HepG2 (cell line): ENCODE measurements around the gene TCF7L2. TPM values are rescaled to one million over a fixed set of nuclear protein-coding genes. Genes with fewer than 3 reads are reported as not detected.

Experiments
- ATAC-seq: fragments of 200-7000 bp; cut with Tn5 transposase; 3 replicates; pipeline ENCODE4 v1.9.1; 2020; ENCODE audit warnings: mild to moderate bottlenecking, moderate library complexity
- BruUV-seq: library from RNA; stranded (reverse); fragments of 400-500 nt; replicated peaks from 2 replicates; lab custom pipeline; 2021; lab: Mats Ljungman, UMichigan
- CTCF ChIA-PET: fragments of 300-600 bp; formaldehyde crosslinking; extraction: SDS; loops from one replicate; lab custom pipeline; 2021; ENCODE audit warnings: low total read pairs, inconsistent platforms, low intra/inter-chr PET ratio; lab: Yijun Ruan, JAX
- POLR2A ChIA-PET: fragments of 350-600 bp; sonication (Branson Sonifier 250); formaldehyde crosslinking; loops from one replicate; lab custom pipeline; 2020; ENCODE audit warnings: antibody characterized with exemption, inconsistent platforms; lab: Yijun Ruan, JAX
- DNase-seq: peaks from one replicate; pipeline ENCODE4 v3.0.0-alpha.2; 2015; ENCODE audit warnings: low spot score
- FAIRE-seq: peaks from 3 replicates; lab custom pipeline; 2011; peaks lifted over from hg19 to GRCh38; lab: Jason Lieb, UNC
- H2AFZ ChIP-seq: one replicate; pipeline ENCODE4 v1.6.1; 2011; ENCODE audit warnings: low read length, inconsistent platforms
- H3K27ac ChIP-seq: fragments of 300-600 bp; 3 replicates; pipeline ENCODE4 v1.8.0; 2011; ENCODE audit warnings: mixed run types, mild to moderate bottlenecking, mixed read lengths, low read length, inconsistent platforms; ENCODE audit not compliant: insufficient read depth; ENCODE audit errors: extremely low read length
- H3K27me3 ChIP-seq, 2 experiments: fragments of 200-600 bp in 1 of 2; 2 replicates in 1 of 2; 3 replicates in 1 of 2; pipeline versions ENCODE4 v1.6.0 to v1.8.0; 2011; ENCODE audit warnings: low read length in 2 of 2, mild to moderate bottlenecking in 2 of 2, moderate library complexity in 2 of 2, inconsistent platforms in 1 of 2; ENCODE audit not compliant: insufficient read depth in 2 of 2, control insufficient read depth in 1 of 2
- H3K36me3 ChIP-seq, 2 experiments: fragments of 200-600 bp in 1 of 2; replicated peaks in 1 of 2; 2 replicates in 1 of 2; 3 replicates in 1 of 2; pipeline versions ENCODE4 v1.5.1 to v1.8.0; 2011; ENCODE audit warnings: low read length in 2 of 2, inconsistent platforms in 1 of 2; ENCODE audit not compliant: insufficient read depth in 2 of 2, control insufficient read depth in 1 of 2
- H3K4me1 ChIP-seq: 2 replicates; pipeline ENCODE4 v1.5.1; 2012; ENCODE audit warnings: low read length, inconsistent platforms; ENCODE audit not compliant: insufficient read depth
- H3K4me2 ChIP-seq: 2 replicates; pipeline ENCODE4 v1.6.0; 2011; ENCODE audit warnings: low read depth, low read length, inconsistent platforms
- H3K4me3 ChIP-seq, 3 experiments: fragments of 200-600 bp in 1 of 3; sonication (generic), shearing (Covaris generic) in 1 of 3; replicated peaks in 1 of 3; 2 replicates each; pipeline ENCODE4 v1.5.1; 2011 to 2016; ENCODE audit warnings: low read length in 3 of 3, inconsistent platforms in 2 of 3, low read depth in 2 of 3, mild to moderate bottlenecking in 2 of 3, control low read depth in 1 of 3, mixed read lengths in 1 of 3; ENCODE audit not compliant: insufficient read depth in 1 of 3
- H3K79me2 ChIP-seq: one replicate; pipeline ENCODE4 v1.6.1; 2011; ENCODE audit warnings: low read length, inconsistent platforms; ENCODE audit not compliant: insufficient read depth
- H3K9ac ChIP-seq: 2 replicates; pipeline ENCODE4 v1.6.0; 2011; ENCODE audit warnings: mild to moderate bottlenecking, low read depth, low read length, inconsistent platforms; ENCODE audit not compliant: insufficient read depth
- H3K9me3 ChIP-seq: 2 replicates; pipeline ENCODE4 v1.5.1; 2012; ENCODE audit warnings: mild to moderate bottlenecking, low read length
- H4K20me1 ChIP-seq: 2 replicates; pipeline ENCODE4 v1.6.0; 2011; ENCODE audit warnings: inconsistent platforms, mild to moderate bottlenecking, low read length, moderate library complexity; ENCODE audit not compliant: insufficient read depth
- CEBPB ChIP-seq: IDR thresholded peaks from 2 replicates; pipeline ENCODE4 v1.6.1; 2011; ENCODE audit warnings: low read depth, low read length, improper control_type of control experiment, borderline replicate concordance
- CHD4 ChIP-seq: fragments of 200-600 bp; sonication (generic); IDR thresholded peaks from 2 replicates; pipeline ENCODE4 v1.7.0; 2017; ENCODE audit warnings: mild to moderate bottlenecking, low read length, borderline replicate concordance
- MIER2 ChIP-seq: IDR thresholded peaks from 2 replicates; pipeline ENCODE4 v1.6.1; 2016; ENCODE audit warnings: missing biosample characterization, missing genetic modification reagents
- MYC ChIP-seq: sonication (generic); formaldehyde crosslinking; IDR thresholded peaks from 2 replicates; pipeline ENCODE4 v1.9.0; 2021; ENCODE audit warnings: missing genetic modification reagents, borderline replicate concordance
- PHF8 ChIP-seq: sonication (generic); formaldehyde crosslinking; IDR thresholded peaks from 2 replicates; pipeline ENCODE4 v1.5.0; 2020; ENCODE audit warnings: missing genetic modification reagents
- RBM39 ChIP-seq: fragments of 200-400 bp; formaldehyde crosslinking; IDR thresholded peaks from one replicate; pipeline ENCODE4 v1.6.1; 2018; ENCODE audit warnings: antibody characterized with exemption, mild to moderate bottlenecking, low read depth, low read length; ENCODE audit not compliant: poor library complexity, severe bottlenecking
- RFXAP ChIP-seq: sonication (generic); formaldehyde crosslinking; IDR thresholded peaks from 2 replicates; pipeline ENCODE4 v1.4.0; 2020; ENCODE audit warnings: missing genetic modification reagents, borderline replicate concordance
- SUZ12 ChIP-seq: fragments of 150-350 bp; IDR thresholded peaks from 2 replicates; pipeline ENCODE4 v1.6.1; 2014; ENCODE audit warnings: low read depth, low read length
- ZBTB37 ChIP-seq: sonication (generic); formaldehyde crosslinking; IDR thresholded peaks from 2 replicates; pipeline ENCODE4 v1.4.0; 2020; ENCODE audit warnings: mild to moderate bottlenecking, missing genetic modification reagents
- ZGPAT ChIP-seq: IDR thresholded peaks from 2 replicates; pipeline ENCODE4 v1.6.1; 2016; ENCODE audit warnings: mild to moderate bottlenecking
- ZKSCAN5 ChIP-seq: sonication (generic); formaldehyde crosslinking; IDR thresholded peaks from 2 replicates; pipeline ENCODE4 v1.5.1; 2020; ENCODE audit warnings: mild to moderate bottlenecking, missing genetic modification reagents
- ZNF234 ChIP-seq: sonication (generic); formaldehyde crosslinking; conservative IDR thresholded peaks from 2 replicates; pipeline ENCODE4 v1.5.1; 2020; ENCODE audit warnings: mild to moderate bottlenecking, missing genetic modification reagents
- ZNF484 ChIP-seq: sonication (generic); formaldehyde crosslinking; IDR thresholded peaks from 2 replicates; pipeline ENCODE4 v1.5.1; 2020; ENCODE audit warnings: mild to moderate bottlenecking, low read depth, missing genetic modification reagents, borderline replicate concordance
- ZNF530 ChIP-seq: sonication (generic); formaldehyde crosslinking; IDR thresholded peaks from 2 replicates; pipeline ENCODE4 v1.5.0; 2020; ENCODE audit warnings: low read depth, mild to moderate bottlenecking, missing genetic modification reagents
- ZNF543 ChIP-seq: sonication (generic); formaldehyde crosslinking; IDR thresholded peaks from 2 replicates; pipeline ENCODE4 v1.4.0; 2020; ENCODE audit warnings: mild to moderate bottlenecking, missing genetic modification reagents
- ZNF557 ChIP-seq: sonication (generic); formaldehyde crosslinking; IDR thresholded peaks from 2 replicates; pipeline ENCODE4 v1.4.0; 2020; ENCODE audit warnings: missing genetic modification reagents
- ZNF691 ChIP-seq: sonication (generic); formaldehyde crosslinking; IDR thresholded peaks from 2 replicates; pipeline ENCODE4 v1.4.0; 2020; ENCODE audit warnings: missing genetic modification reagents, low read depth, mild to moderate bottlenecking, borderline replicate concordance
- ZNF816 ChIP-seq: sonication (generic); formaldehyde crosslinking; IDR thresholded peaks from 2 replicates; pipeline ENCODE4 v1.8.0; 2022; ENCODE audit warnings: missing genetic modification reagents, mild to moderate bottlenecking, borderline replicate concordance
- ZNF83 ChIP-seq: sonication (generic); formaldehyde crosslinking; IDR thresholded peaks from 2 replicates; pipeline ENCODE4 v1.4.0; 2020; ENCODE audit warnings: missing genetic modification reagents, mild to moderate bottlenecking, borderline replicate concordance
- WGBS: methylation state at CpG from one replicate; pipeline ENCODE4 v1.1.6; 2017; ENCODE audit warnings: low lambda C conversion rate; 5-methylcytosine and 5-hydroxymethylcytosine counted together
- in situ Hi-C: cut with HindIII; loops from 2 replicates; pipeline ENCODE4 v1.10.0; 2017; ENCODE audit warnings: low pct_unique_long_range_greater_than_20kb; ENCODE audit not compliant: extremely low pct_ligation_motif_present
- intact Hi-C: fragments of 100-400 bp; cut with micrococcal nuclease; formaldehyde crosslinking; loops from one replicate; pipeline ENCODE4 v1.10.0; 2022; ENCODE audit not compliant: unreplicated experiment
- polyA plus RNA-seq, 8 experiments: library from polyadenylated mRNA; depleted of rRNA in 3 of 8; stranded (reverse) in 7 of 8; unstranded in 1 of 8; fragments of >200 nt; fragmentation: Illumina TruSeq in 4 of 8; extraction: Trizol in 4 of 8; gene quantifications; 2 replicates each; pipeline versions ENCODE4 v1.2.1 to v1.2.3, GENCODE V29; 2011 to 2016; ENCODE audit warnings: low read depth in 4 of 8, missing spikeins in 1 of 8, mixed read lengths in 1 of 8; ENCODE audit not compliant: insufficient read depth in 1 of 8
- total RNA-seq, 5 experiments: library from RNA; depleted of rRNA; stranded (reverse); fragments of >200 nt; fragmentation: Illumina TruSeq; extraction: Trizol; gene quantifications; 2 replicates each; pipeline ENCODE4 v1.2.3, GENCODE V29; 2016; ENCODE audit warnings: low read depth in 1 of 5
- TF ChIP-seq, protein P1 (sequence below): sonication (generic); formaldehyde crosslinking; IDR thresholded peaks from 2 replicates; pipeline ENCODE4 v1.4.0; 2020; ENCODE audit warnings: missing genetic modification reagents

TCF7L2 gene
- total and polyA plus RNA-seq, 2 of the 13 experiments (the other 11 are each of a cell fraction or from before 2014, with no cell fraction given), result 3.9 to 13.7 TPM

GRCh38 chr10:112991888-112992491 lies 41.9 kb downstream of the TCF7L2 start (continued):
- TF ChIP-seq CEBPB (no peak), PHF8 (no peak), ZNF83 (CRISPR knock-in tag) (no peak), ZNF484 (no peak), ZNF530 (CRISPR knock-in tag) (no peak), ZNF691 (no peak), ZNF816 (CRISPR knock-in tag) (no peak), RBM39 (no peak)
- TF ChIP-seq, all 625 proteins: peak for 8

- CTCF ChIA-PET, result no interaction called here
- TF ChIP-seq ZBTB37 (CRISPR knock-in tag) (no peak), CHD4 (no peak), ZNF234 (CRISPR knock-in tag) (no peak), RFXAP (CRISPR knock-in tag) (no peak), ZNF543 (CRISPR knock-in tag) (no peak), ZNF557 (no peak), SUZ12 (no peak), MYC (CRISPR knock-in tag) (no peak), MIER2 (CRISPR knock-in tag) (no peak), ZGPAT (CRISPR knock-in tag) (no peak), ZKSCAN5 (CRISPR knock-in tag) (no peak)
- TF ChIP-seq, protein P1, sequence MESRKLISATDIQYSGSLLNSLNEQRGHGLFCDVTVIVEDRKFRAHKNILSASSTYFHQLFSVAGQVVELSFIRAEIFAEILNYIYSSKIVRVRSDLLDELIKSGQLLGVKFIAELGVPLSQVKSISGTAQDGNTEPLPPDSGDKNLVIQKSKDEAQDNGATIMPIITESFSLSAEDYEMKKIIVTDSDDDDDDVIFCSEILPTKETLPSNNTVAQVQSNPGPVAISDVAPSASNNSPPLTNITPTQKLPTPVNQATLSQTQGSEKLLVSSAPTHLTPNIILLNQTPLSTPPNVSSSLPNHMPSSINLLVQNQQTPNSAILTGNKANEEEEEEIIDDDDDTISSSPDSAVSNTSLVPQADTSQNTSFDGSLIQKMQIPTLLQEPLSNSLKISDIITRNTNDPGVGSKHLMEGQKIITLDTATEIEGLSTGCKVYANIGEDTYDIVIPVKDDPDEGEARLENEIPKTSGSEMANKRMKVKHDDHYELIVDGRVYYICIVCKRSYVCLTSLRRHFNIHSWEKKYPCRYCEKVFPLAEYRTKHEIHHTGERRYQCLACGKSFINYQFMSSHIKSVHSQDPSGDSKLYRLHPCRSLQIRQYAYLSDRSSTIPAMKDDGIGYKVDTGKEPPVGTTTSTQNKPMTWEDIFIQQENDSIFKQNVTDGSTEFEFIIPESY (CRISPR knock-in tag), result no peak
These were observed 46.4 kb downstream of the TCF7L2 start for GRCh38 chr10:112996462-112996861.

More at GRCh38 chr10:112996462-112996861, 46.4 kb downstream of the TCF7L2 start:
- peaks cover 12 to 37% of the 10 kb centered on the region in 2 experiments; a peak in 4 of 5 replicates for H3K36me3 ChIP-seq
- intact Hi-C loops, result no loop called here
- DNase-seq (no peak), ATAC-seq (no peak), FAIRE-seq (no peak)
- peaks cover 83% of the 10 kb centered on the region for H4K20me1 ChIP-seq
- POLR2A ChIA-PET, result no interaction called here
- no peaks in the 10 kb centered on the region for H3K9me3 ChIP-seq
- no peaks in the 10 kb centered on the region for H3K27me3 ChIP-seq
- H3K4me1 ChIP-seq, result peaks cover 42% of the 10 kb centered on the region
- H3K27ac ChIP-seq, result no peak overlapping the region
- no peak overlapping the region for H3K4me3 ChIP-seq
- no peak overlapping the region for H2AFZ ChIP-seq
- 96% methylated on average over 3 of the region's 3 CpGs for WGBS
- no peak overlapping the region for H3K4me2 ChIP-seq
- H3K79me2 ChIP-seq, result peaks cover 89% of the 10 kb centered on the region
- H3K9ac ChIP-seq, result no peak overlapping the region
- in situ Hi-C loops, result no loop called here
- no TSS peak for BruUV-seq
